ENCODE data around the gene AMBP. TPM values are rescaled to one million over a fixed set of nuclear protein-coding genes. Genes with fewer than 3 reads are reported as not detected.

Gene AMBP
- total RNA-seq, 2 donors from 2014 or later = 53.4 to 307 TPM

- no peak for TF ChIP-seq CTCF (IDR thresholded peaks at IDR 0.05)
- no peak for TF ChIP-seq POLR2A (IDR thresholded peaks at IDR 0.05)
- peaks cover 0 to 3% of the 10 kb centered on the region in 2 donors for H3K36me3 ChIP-seq (replicated peaks in 1 of 2; ENCODE audit: insufficient read depth in 1 of 2, low read depth in 2 of 2)
- intact Hi-C loops (cut with DNase I) = no loop called here
- no peak for DNase-seq
- no peaks in the 10 kb centered on the region for H3K27me3 ChIP-seq
- H3K4me3 ChIP-seq = no peak overlapping the region
- ATAC-seq = no peak
- no peaks in the 10 kb centered on the region for H3K4me1 ChIP-seq
- H3K9me3 ChIP-seq = no peaks in the 10 kb centered on the region
- H3K27ac ChIP-seq = no peak overlapping the region
Measured at GRCh38 chr9:114014044-114014443, 64.1 kb downstream of the AMBP start.

GRCh38 chr9:114012126-114012525, 66.0 kb downstream of the AMBP start:
- H3K4me3 ChIP-seq = no peak overlapping the region
- no peaks in the 10 kb centered on the region for H3K4me1 ChIP-seq
- H3K27ac ChIP-seq = no peak overlapping the region
- intact Hi-C loops (cut with DNase I) = no loop called here
- DNase-seq = peak in 1 of 4 donors; percentile 2
- TF ChIP-seq CTCF (IDR thresholded peaks at IDR 0.05) = no peak
- no peak for TF ChIP-seq POLR2A (IDR thresholded peaks at IDR 0.05)
- H3K9me3 ChIP-seq = no peaks in the 10 kb centered on the region
- H3K36me3 ChIP-seq (replicated peaks in 1 of 2; ENCODE audit: insufficient read depth in 1 of 2, low read depth in 2 of 2) = peaks cover 0 to 3% of the 10 kb centered on the region in 2 donors
- no peak for ATAC-seq
- 73 to 89% methylated on average over 2 of the region's 2 CpGs for WGBS, 2 donors
- no peaks in the 10 kb centered on the region for H3K27me3 ChIP-seq

- Histone ChIP-seq H3K4me3 (no peak overlapping the region), H3K9me3 (no peaks in the 10 kb centered on the region), H3K27me3 (no peaks in the 10 kb centered on the region), H3K27ac (no peak overlapping the region), H3K4me1 (no peaks in the 10 kb centered on the region), H3K36me3 (replicated peaks in 1 of 2; ENCODE audit: insufficient read depth in 1 of 2, low read depth in 2 of 2) (peaks cover 0 to 2% of the 10 kb centered on the region in 2 donors)
- TF ChIP-seq POLR2A (IDR thresholded peaks at IDR 0.05) (no peak), CTCF (IDR thresholded peaks at IDR 0.05) (no peak)
- DNase-seq = peak; percentile 0 to 3 (median 2)
- intact Hi-C loops (cut with DNase I) = no loop called here
- 93 to 94% methylated on average over 9 of the region's 9 CpGs for WGBS, 2 donors
- no peak for ATAC-seq
Measured at GRCh38 chr9:114011313-114011712, 66.8 kb downstream of the AMBP start.

Other genes with a start within 250 kb of the AMBP start
- gene ZNF618, start 202.0 kb downstream of the AMBP start, total RNA-seq = 10 to 100 TPM; 11.9 to 17.1 TPM
- 100 to 1,000 TPM; 135 to 249 TPM for gene KIF12, start 21.0 kb upstream of the AMBP start, total RNA-seq
- 10 to 100 TPM; 24.1 to 58.0 TPM for gene COL27A1, start 77.2 kb upstream of the AMBP start, total RNA-seq
- 10 to 100 TPM in 1 of 2 donors, not detected in 1; 43.8 TPM for gene ORM1, start 244.8 kb upstream of the AMBP start, total RNA-seq